HepG2 (cell line): Measurements from ENCODE around the gene TRIM28. TPM values are rescaled to one million over a fixed set of nuclear protein-coding genes. Genes with fewer than 3 reads are reported as not detected.

Experiments
- ATAC-seq: fragments of 200-7000 bp; cut with Tn5 transposase; 3 replicates; pipeline ENCODE4 v1.9.1; 2020; ENCODE audit warnings: mild to moderate bottlenecking, moderate library complexity
- BruUV-seq: library from RNA; stranded (reverse); fragments of 400-500 nt; replicated peaks from 2 replicates; lab custom pipeline; 2021; lab: Mats Ljungman, UMichigan
- CTCF ChIA-PET: fragments of 300-600 bp; formaldehyde crosslinking; extraction: SDS; loops from one replicate; lab custom pipeline; 2021; ENCODE audit warnings: low total read pairs, inconsistent platforms, low intra/inter-chr PET ratio; lab: Yijun Ruan, JAX
- POLR2A ChIA-PET: fragments of 350-600 bp; sonication (Branson Sonifier 250); formaldehyde crosslinking; loops from one replicate; lab custom pipeline; 2020; ENCODE audit warnings: antibody characterized with exemption, inconsistent platforms; lab: Yijun Ruan, JAX
- DNase-seq: peaks from one replicate; pipeline ENCODE4 v3.0.0-alpha.2; 2015; ENCODE audit warnings: low spot score
- FAIRE-seq: peaks from 3 replicates; lab custom pipeline; 2011; peaks lifted over from hg19 to GRCh38; lab: Jason Lieb, UNC
- H2AFZ ChIP-seq: one replicate; pipeline ENCODE4 v1.6.1; 2011; ENCODE audit warnings: low read length, inconsistent platforms
- H3K27ac ChIP-seq: fragments of 300-600 bp; 3 replicates; pipeline ENCODE4 v1.8.0; 2011; ENCODE audit warnings: mixed run types, mild to moderate bottlenecking, mixed read lengths, low read length, inconsistent platforms; ENCODE audit not compliant: insufficient read depth; ENCODE audit errors: extremely low read length
- H3K27me3 ChIP-seq, 2 experiments: fragments of 200-600 bp in 1 of 2; 2 replicates in 1 of 2; 3 replicates in 1 of 2; pipeline versions ENCODE4 v1.6.0 to v1.8.0; 2011; ENCODE audit warnings: low read length in 2 of 2, mild to moderate bottlenecking in 2 of 2, moderate library complexity in 2 of 2, inconsistent platforms in 1 of 2; ENCODE audit not compliant: insufficient read depth in 2 of 2, control insufficient read depth in 1 of 2
- H3K36me3 ChIP-seq, 2 experiments: fragments of 200-600 bp in 1 of 2; replicated peaks in 1 of 2; 2 replicates in 1 of 2; 3 replicates in 1 of 2; pipeline versions ENCODE4 v1.5.1 to v1.8.0; 2011; ENCODE audit warnings: low read length in 2 of 2, inconsistent platforms in 1 of 2; ENCODE audit not compliant: insufficient read depth in 2 of 2, control insufficient read depth in 1 of 2
- H3K4me1 ChIP-seq: 2 replicates; pipeline ENCODE4 v1.5.1; 2012; ENCODE audit warnings: low read length, inconsistent platforms; ENCODE audit not compliant: insufficient read depth
- H3K4me2 ChIP-seq: 2 replicates; pipeline ENCODE4 v1.6.0; 2011; ENCODE audit warnings: low read depth, low read length, inconsistent platforms
- H3K4me3 ChIP-seq, 3 experiments: fragments of 200-600 bp in 1 of 3; sonication (generic), shearing (Covaris generic) in 1 of 3; replicated peaks in 1 of 3; 2 replicates each; pipeline ENCODE4 v1.5.1; 2011 to 2016; ENCODE audit warnings: low read length in 3 of 3, inconsistent platforms in 2 of 3, low read depth in 2 of 3, mild to moderate bottlenecking in 2 of 3, control low read depth in 1 of 3, mixed read lengths in 1 of 3; ENCODE audit not compliant: insufficient read depth in 1 of 3
- H3K79me2 ChIP-seq: one replicate; pipeline ENCODE4 v1.6.1; 2011; ENCODE audit warnings: low read length, inconsistent platforms; ENCODE audit not compliant: insufficient read depth
- H3K9ac ChIP-seq: 2 replicates; pipeline ENCODE4 v1.6.0; 2011; ENCODE audit warnings: mild to moderate bottlenecking, low read depth, low read length, inconsistent platforms; ENCODE audit not compliant: insufficient read depth
- H3K9me3 ChIP-seq: 2 replicates; pipeline ENCODE4 v1.5.1; 2012; ENCODE audit warnings: mild to moderate bottlenecking, low read length
- H4K20me1 ChIP-seq: 2 replicates; pipeline ENCODE4 v1.6.0; 2011; ENCODE audit warnings: inconsistent platforms, mild to moderate bottlenecking, low read length, moderate library complexity; ENCODE audit not compliant: insufficient read depth
- ELF4 ChIP-seq: sonication (generic); formaldehyde crosslinking; IDR thresholded peaks from 2 replicates; pipeline ENCODE4 v1.5.0; 2020; ENCODE audit warnings: missing genetic modification reagents, mild to moderate bottlenecking, moderate library complexity, borderline replicate concordance
- HCFC1 ChIP-seq: fragments of 150-350 bp; IDR thresholded peaks from 2 replicates; pipeline ENCODE4 v1.6.1; 2014; ENCODE audit warnings: low read depth, low read length
- HNF4G ChIP-seq, 2 experiments: sonication (generic) in 1 of 2; formaldehyde crosslinking in 1 of 2; IDR thresholded peaks; 2 replicates each; pipeline versions ENCODE4 v1.4.0 to v1.6.1; 2011 to 2020; ENCODE audit warnings: borderline replicate concordance in 2 of 2, low read depth in 2 of 2, mild to moderate bottlenecking in 2 of 2, low read length in 1 of 2, missing genetic modification reagents in 1 of 2, moderate library complexity in 1 of 2
- MAZ ChIP-seq, 2 experiments: sonication (generic) in 1 of 2; formaldehyde crosslinking in 1 of 2; IDR thresholded peaks; 2 replicates each; pipeline versions ENCODE4 v1.5.0 to v1.6.1; 2012 to 2020; ENCODE audit warnings: low read depth in 2 of 2, mild to moderate bottlenecking in 2 of 2, borderline replicate concordance in 1 of 2, improper control_type of control experiment in 1 of 2, low read length in 1 of 2, missing genetic modification reagents in 1 of 2, moderate library complexity in 1 of 2
- NR2C2 ChIP-seq: sonication (generic); formaldehyde crosslinking; IDR thresholded peaks from 2 replicates; pipeline ENCODE4 v1.4.0; 2020; ENCODE audit warnings: missing genetic modification reagents, mild to moderate bottlenecking, moderate library complexity, borderline replicate concordance
- NR2F1 ChIP-seq, 2 experiments: fragments of 450-650 bp in 1 of 2; formaldehyde crosslinking in 1 of 2; IDR thresholded peaks; 2 replicates each; pipeline versions ENCODE4 v1.5.0 to v1.6.1; 2016 to 2020; ENCODE audit warnings: mild to moderate bottlenecking in 1 of 2, missing compliant biosample characterization in 1 of 2, missing genetic modification reagents in 1 of 2, moderate library complexity in 1 of 2
- NR2F2 ChIP-seq: IDR thresholded peaks from 2 replicates; pipeline ENCODE4 v1.6.1; 2012; ENCODE audit warnings: low read depth, inconsistent platforms, borderline replicate concordance
- NR2F6 ChIP-seq, 2 experiments: IDR thresholded peaks; 2 replicates each; pipeline ENCODE4 v1.6.1; 2016; ENCODE audit warnings: antibody characterized with exemption in 1 of 2, mild to moderate bottlenecking in 1 of 2
- ZNF34 ChIP-seq: sonication (generic); formaldehyde crosslinking; IDR thresholded peaks from 2 replicates; pipeline ENCODE4 v1.4.0; 2020; ENCODE audit warnings: mild to moderate bottlenecking, missing genetic modification reagents, borderline replicate concordance
- ZNF441 ChIP-seq: sonication (generic); formaldehyde crosslinking; IDR thresholded peaks from 2 replicates; pipeline ENCODE4 v1.7.0; 2021; ENCODE audit warnings: missing genetic modification reagents, borderline replicate concordance
- ZNF614 ChIP-seq: IDR thresholded peaks from 2 replicates; pipeline ENCODE4 v1.6.1; 2018; ENCODE audit warnings: missing biosample characterization, missing genetic modification reagents, inconsistent platforms, borderline replicate concordance
- WGBS: methylation state at CpG from one replicate; pipeline ENCODE4 v1.1.6; 2017; ENCODE audit warnings: low lambda C conversion rate; 5-methylcytosine and 5-hydroxymethylcytosine counted together
- in situ Hi-C: cut with HindIII; loops from 2 replicates; pipeline ENCODE4 v1.10.0; 2017; ENCODE audit warnings: low pct_unique_long_range_greater_than_20kb; ENCODE audit not compliant: extremely low pct_ligation_motif_present
- intact Hi-C: fragments of 100-400 bp; cut with micrococcal nuclease; formaldehyde crosslinking; loops from one replicate; pipeline ENCODE4 v1.10.0; 2022; ENCODE audit not compliant: unreplicated experiment
- polyA plus RNA-seq, 8 experiments: library from polyadenylated mRNA; depleted of rRNA in 3 of 8; stranded (reverse) in 7 of 8; unstranded in 1 of 8; fragments of >200 nt; fragmentation: Illumina TruSeq in 4 of 8; extraction: Trizol in 4 of 8; gene quantifications; 2 replicates each; pipeline versions ENCODE4 v1.2.1 to v1.2.3, GENCODE V29; 2011 to 2016; ENCODE audit warnings: low read depth in 4 of 8, missing spikeins in 1 of 8, mixed read lengths in 1 of 8; ENCODE audit not compliant: insufficient read depth in 1 of 8
- total RNA-seq, 5 experiments: library from RNA; depleted of rRNA; stranded (reverse); fragments of >200 nt; fragmentation: Illumina TruSeq; extraction: Trizol; gene quantifications; 2 replicates each; pipeline ENCODE4 v1.2.3, GENCODE V29; 2016; ENCODE audit warnings: low read depth in 1 of 5
- TF ChIP-seq, protein P1 (sequence below): sonication (generic); formaldehyde crosslinking; conservative IDR thresholded peaks from 2 replicates; pipeline ENCODE4 v1.4.0; 2020; ENCODE audit warnings: missing genetic modification reagents
- TF ChIP-seq, protein P2 (sequence below): sonication (generic); formaldehyde crosslinking; IDR thresholded peaks from 2 replicates; pipeline ENCODE4 v1.5.1; 2020; ENCODE audit warnings: missing genetic modification reagents, mild to moderate bottlenecking, borderline replicate concordance

Gene TRIM28
- total and polyA plus RNA-seq, 2 of the 13 experiments (the other 11 are each of a cell fraction or from before 2014, with no cell fraction given): 361 to 439 TPM

DNA sequence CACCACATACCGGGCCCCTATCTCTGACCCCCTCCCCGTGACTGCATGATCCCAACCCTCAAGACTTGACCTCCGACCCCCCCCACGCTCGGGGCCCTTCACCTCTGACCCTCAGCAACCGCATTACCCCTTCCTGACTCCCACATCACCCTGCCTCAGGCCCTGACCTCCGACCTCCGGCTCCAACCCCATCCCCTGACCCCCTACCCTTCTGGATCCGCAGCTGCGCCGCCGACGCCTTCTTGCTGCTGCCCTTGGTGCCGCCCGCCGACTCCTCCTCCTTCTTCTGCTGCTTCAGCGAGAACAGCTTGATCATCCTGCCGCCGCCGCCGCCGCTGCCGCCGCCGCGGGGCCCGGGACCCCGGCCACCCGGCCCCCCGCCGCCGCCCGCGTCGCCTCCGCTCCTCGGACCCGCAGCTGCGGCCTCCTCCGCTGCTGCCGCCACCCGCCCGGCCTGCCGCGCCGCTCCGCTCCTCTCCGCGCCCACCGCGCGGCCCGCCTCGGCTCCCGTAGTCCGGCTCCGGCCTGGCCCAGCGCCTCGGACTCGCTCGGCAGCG, 14.3 kb downstream of the TRIM28 start, which contains the start of gene UBE2M:
Gene UBE2M, minus strand, starts transcription at position 546 of the 557 bp plus-strand sequence. Its CDS starts 230 bp downstream, at position 316.
- FAIRE-seq: no peak
- no peak for DNase-seq
- no peaks in the 10 kb centered on the region for H3K9me3 ChIP-seq
- H3K27me3 ChIP-seq: no peaks in the 10 kb centered on the region
- H4K20me1 ChIP-seq: no peaks in the 10 kb centered on the region
- H3K4me1 ChIP-seq: peaks cover 40% of the 10 kb centered on the region
- H3K9ac ChIP-seq: peak within 1 kb of the TSS; percentile 98
- in situ Hi-C loops (no loop called here), intact Hi-C loops (no loop called here)
- H3K27ac ChIP-seq: peak within 1 kb of the TSS; percentile 96
- BruUV-seq: no TSS peak
- peaks cover 8 to 9% of the 10 kb centered on the region in 2 experiments; a peak in 4 of 5 replicates for H3K36me3 ChIP-seq
- ChIA-PET CTCF (no interaction called here), POLR2A (interaction anchor here (2.0 to 3.9 kb wide), 6 partner anchors 14 to 47 kb away, joined by 8 to 42 read pairs (median 27); partner anchors contain the start of genes MZF1, SLC27A5, TRIM28 and ZBTB45)
- no peak within 1 kb of the TSS for H2AFZ ChIP-seq
- peak; percentile 41; the same call in 1 of the 2 replicates for TF ChIP-seq NR2F2
- TF ChIP-seq NR2C2 (CRISPR knock-in tag): peak; percentile 67
- TF ChIP-seq, protein P1, sequence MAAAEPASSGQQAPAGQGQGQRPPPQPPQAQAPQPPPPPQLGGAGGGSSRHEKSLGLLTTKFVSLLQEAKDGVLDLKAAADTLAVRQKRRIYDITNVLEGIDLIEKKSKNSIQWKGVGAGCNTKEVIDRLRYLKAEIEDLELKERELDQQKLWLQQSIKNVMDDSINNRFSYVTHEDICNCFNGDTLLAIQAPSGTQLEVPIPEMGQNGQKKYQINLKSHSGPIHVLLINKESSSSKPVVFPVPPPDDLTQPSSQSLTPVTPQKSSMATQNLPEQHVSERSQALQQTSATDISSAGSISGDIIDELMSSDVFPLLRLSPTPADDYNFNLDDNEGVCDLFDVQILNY (CRISPR knock-in tag): no peak
- 0 out of 2 replicates have a peak, but pooled peaks have one; percentile 10 for TF ChIP-seq MAZ (IDR thresholded peaks at IDR 0.05; ENCODE audit: borderline replicate concordance, low read depth, low read length)
- TF ChIP-seq MAZ (CRISPR knock-in tag; IDR thresholded peaks at IDR 0.05; ENCODE audit: low read depth): no peak
- TF ChIP-seq ZNF441: 0 out of 2 replicates have a peak, but pooled peaks have one; percentile 45
- TF ChIP-seq NR2F6 (IDR thresholded peaks at IDR 0.05): peak; percentile 73
- peak; percentile 37; the same call in 1 of the 2 replicates for TF ChIP-seq NR2F6 (CRISPR knock-in tag; IDR thresholded peaks at IDR 0.05)
- no peak for TF ChIP-seq ZNF614
- peak; percentile 74; the same call in 1 of the 2 replicates for TF ChIP-seq HNF4G (IDR thresholded peaks at IDR 0.05; ENCODE audit: borderline replicate concordance, low read depth, low read length)
- TF ChIP-seq HNF4G (CRISPR knock-in tag; IDR thresholded peaks at IDR 0.05; ENCODE audit: borderline replicate concordance, low read depth): no peak
- TF ChIP-seq HCFC1: peak; percentile 25; the same call in 1 of the 2 replicates
- TF ChIP-seq NR2F1 (CRISPR knock-in tag; IDR thresholded peaks at IDR 0.05): peak; percentile 21 to 74; a peak in 2 of 4 replicates
- TF ChIP-seq ELF4 (CRISPR knock-in tag): no peak
- TF ChIP-seq, protein P2, sequence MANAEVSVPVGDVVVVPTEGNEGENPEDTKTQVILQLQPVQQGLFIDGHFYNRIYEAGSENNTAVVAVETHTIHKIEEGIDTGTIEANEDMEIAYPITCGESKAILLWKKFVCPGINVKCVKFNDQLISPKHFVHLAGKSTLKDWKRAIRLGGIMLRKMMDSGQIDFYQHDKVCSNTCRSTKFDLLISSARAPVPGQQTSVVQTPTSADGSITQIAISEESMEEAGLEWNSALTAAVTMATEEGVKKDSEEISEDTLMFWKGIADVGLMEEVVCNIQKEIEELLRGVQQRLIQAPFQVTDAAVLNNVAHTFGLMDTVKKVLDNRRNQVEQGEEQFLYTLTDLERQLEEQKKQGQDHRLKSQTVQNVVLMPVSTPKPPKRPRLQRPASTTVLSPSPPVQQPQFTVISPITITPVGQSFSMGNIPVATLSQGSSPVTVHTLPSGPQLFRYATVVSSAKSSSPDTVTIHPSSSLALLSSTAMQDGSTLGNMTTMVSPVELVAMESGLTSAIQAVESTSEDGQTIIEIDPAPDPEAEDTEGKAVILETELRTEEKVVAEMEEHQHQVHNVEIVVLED (CRISPR knock-in tag): no peak
- TF ChIP-seq ZNF34 (CRISPR knock-in tag): peak; percentile 5; the same call in 1 of the 2 replicates
- peaks cover 34% of the 10 kb centered on the region for H3K79me2 ChIP-seq
- no peak for ATAC-seq
- peak within 1 kb of the TSS; percentile 95 for H3K4me2 ChIP-seq
- under 1% methylated on average over 23 of the region's 62 CpGs for WGBS
- peak within 1 kb of the TSS; percentile 81 to 84 (median 84) for H3K4me3 ChIP-seq
